HUDEP-2 (cell line): Measurements from ENCODE around the gene TP53TG3E.
"Not testable (repeated sequence)": the region's sequence is repeated elsewhere in the genome, so short reads cannot be mapped to it uniquely, and the experiment has no call there.

Experiments
- DNase-seq, 76 experiments: peaks; one replicate each; lab custom pipeline; 2025; ENCODE audit not compliant: unreplicated experiment in 76 of 76; lab: John Stamatoyannopoulos, UW

TP53TG3E gene

GRCh38 chr16:33304006-33304405, at the start of gene TP53TG3E:
TP53TG3E (plus strand) TSS chr16:33304306; CDS start chr16:33304374, 68 bp downstream.
- DNase-seq = not testable (repeated sequence)

GRCh38 chr16:33336226-33337012, 32.3 kb downstream of the TP53TG3E start:
- not testable (repeated sequence) for DNase-seq

GRCh38 chr16:33337627-33338542, 33.8 kb downstream of the TP53TG3E start:
- not testable (repeated sequence) for DNase-seq

- DNase-seq = not testable (repeated sequence)
These were observed 34.4 kb downstream of the TP53TG3E start for GRCh38 chr16:33338543-33338951.

GRCh38 chr16:33339093-33340061, 35.3 kb downstream of the TP53TG3E start:
- DNase-seq = not testable (repeated sequence)
